HepG2 (cell line): ENCODE results near the gene NRL. TPM values are rescaled to one million over a fixed set of nuclear protein-coding genes. Genes with fewer than 3 reads are reported as not detected.

ENCODE experiments used
- AHR ChIP-seq: IDR thresholded peaks from 2 replicates; pipeline ENCODE4 v1.6.1; 2018; ENCODE audit warnings: missing genetic modification reagents, missing compliant biosample characterization
- ATF5 ChIP-seq: sonication (generic); formaldehyde crosslinking; IDR thresholded peaks from 2 replicates; pipeline ENCODE4 v1.4.0; 2020; ENCODE audit warnings: mild to moderate bottlenecking, low read depth, missing genetic modification reagents
- CBX1 ChIP-seq: IDR thresholded peaks from one replicate; pipeline ENCODE4 v1.6.1; 2016; ENCODE audit warnings: antibody characterized with exemption, low read depth
- DRAP1 ChIP-seq: IDR thresholded peaks from 2 replicates; pipeline ENCODE4 v1.6.1; 2016; ENCODE audit warnings: missing genetic modification reagents, missing compliant biosample characterization
- ETV5 ChIP-seq: IDR thresholded peaks from 2 replicates; pipeline ENCODE4 v1.6.1; 2018; ENCODE audit warnings: missing biosample characterization, missing genetic modification reagents, inconsistent platforms, borderline replicate concordance
- FOXJ3 ChIP-seq: sonication (generic); formaldehyde crosslinking; IDR thresholded peaks from 2 replicates; pipeline ENCODE4 v1.4.0; 2020; ENCODE audit warnings: missing genetic modification reagents, mild to moderate bottlenecking, borderline replicate concordance
- GATA4 ChIP-seq: sonication (generic); IDR thresholded peaks from 2 replicates; pipeline ENCODE4 v1.6.1; 2016; ENCODE audit warnings: antibody characterized with exemption, low read depth, borderline replicate concordance
- KDM5A ChIP-seq: fragments of 200-600 bp; sonication (generic); IDR thresholded peaks from 2 replicates; pipeline ENCODE4 v1.7.0; 2018; ENCODE audit warnings: antibody characterized with exemption, mild to moderate bottlenecking, low read length, borderline replicate concordance
- MAFF ChIP-seq: IDR thresholded peaks from 2 replicates; pipeline ENCODE4 v1.6.1; 2011; ENCODE audit warnings: low read depth, low read length, improper control_type of control experiment
- NKX3-1 ChIP-seq: sonication (generic); formaldehyde crosslinking; IDR thresholded peaks from 2 replicates; pipeline ENCODE4 v1.5.0; 2020; ENCODE audit warnings: missing genetic modification reagents
- SALL2 ChIP-seq: sonication (generic); formaldehyde crosslinking; IDR thresholded peaks from 2 replicates; pipeline ENCODE4 v1.8.1; 2023; ENCODE audit warnings: mild to moderate bottlenecking, missing genetic modification reagents, inconsistent platforms
- SMYD3 ChIP-seq: sonication (generic); formaldehyde crosslinking; IDR thresholded peaks from 2 replicates; pipeline ENCODE4 v1.8.1; 2023; ENCODE audit warnings: mild to moderate bottlenecking, missing genetic modification reagents
- SSRP1 ChIP-seq: IDR thresholded peaks from 2 replicates; pipeline ENCODE4 v1.6.1; 2016; ENCODE audit warnings: control low read depth
- TEAD2 ChIP-seq: sonication (generic); formaldehyde crosslinking; IDR thresholded peaks from 2 replicates; pipeline ENCODE4 v1.9.0; 2021; ENCODE audit warnings: missing genetic modification reagents
- ZNF274 ChIP-seq: sonication (generic); formaldehyde crosslinking; IDR thresholded peaks from 2 replicates; pipeline ENCODE4 v1.5.1; 2020; ENCODE audit warnings: mild to moderate bottlenecking, missing genetic modification reagents
- ZNF275 ChIP-seq: sonication (generic); formaldehyde crosslinking; IDR thresholded peaks from 2 replicates; pipeline ENCODE4 v1.8.0; 2022; ENCODE audit warnings: missing genetic modification reagents, mild to moderate bottlenecking, inconsistent platforms, borderline replicate concordance
- ZNF331 ChIP-seq: sonication (generic); formaldehyde crosslinking; IDR thresholded peaks from 2 replicates; pipeline ENCODE4 v1.4.0; 2020; ENCODE audit warnings: missing genetic modification reagents
- ZNF468 ChIP-seq: sonication (generic); formaldehyde crosslinking; IDR thresholded peaks from 2 replicates; pipeline ENCODE4 v1.8.0; 2022; ENCODE audit warnings: mild to moderate bottlenecking, moderate library complexity, missing genetic modification reagents
- ZNF7 ChIP-seq: IDR thresholded peaks from 2 replicates; pipeline ENCODE4 v1.6.1; 2016; ENCODE audit warnings: missing biosample characterization, missing genetic modification reagents
- polyA plus RNA-seq, 8 experiments: library from polyadenylated mRNA; depleted of rRNA in 3 of 8; stranded (reverse) in 7 of 8; unstranded in 1 of 8; fragments of >200 nt; fragmentation: Illumina TruSeq in 4 of 8; extraction: Trizol in 4 of 8; gene quantifications; 2 replicates each; pipeline versions ENCODE4 v1.2.1 to v1.2.3, GENCODE V29; 2011 to 2016; ENCODE audit warnings: low read depth in 4 of 8, missing spikeins in 1 of 8, mixed read lengths in 1 of 8; ENCODE audit not compliant: insufficient read depth in 1 of 8
- total RNA-seq, 5 experiments: library from RNA; depleted of rRNA; stranded (reverse); fragments of >200 nt; fragmentation: Illumina TruSeq; extraction: Trizol; gene quantifications; 2 replicates each; pipeline ENCODE4 v1.2.3, GENCODE V29; 2016; ENCODE audit warnings: low read depth in 1 of 5
- TF ChIP-seq, protein P1 (sequence below): sonication (generic); formaldehyde crosslinking; IDR thresholded peaks from 2 replicates; pipeline ENCODE4 v1.8.1; 2023; ENCODE audit warnings: mild to moderate bottlenecking, missing genetic modification reagents
- TF ChIP-seq, protein P2 (sequence below): sonication (generic); formaldehyde crosslinking; IDR thresholded peaks from 2 replicates; pipeline ENCODE4 v1.9.0; 2021; ENCODE audit warnings: missing genetic modification reagents, borderline replicate concordance
- TF ChIP-seq, protein P3 (sequence below): IDR thresholded peaks from 2 replicates; pipeline ENCODE4 v1.6.1; 2016; ENCODE audit warnings: control low read depth

Gene NRL
- total and polyA plus RNA-seq, 2 of the 13 experiments (the other 11 are each of a cell fraction or from before 2014, with no cell fraction given): 2.5 to 4.7 TPM

- TF ChIP-seq, protein P1, sequence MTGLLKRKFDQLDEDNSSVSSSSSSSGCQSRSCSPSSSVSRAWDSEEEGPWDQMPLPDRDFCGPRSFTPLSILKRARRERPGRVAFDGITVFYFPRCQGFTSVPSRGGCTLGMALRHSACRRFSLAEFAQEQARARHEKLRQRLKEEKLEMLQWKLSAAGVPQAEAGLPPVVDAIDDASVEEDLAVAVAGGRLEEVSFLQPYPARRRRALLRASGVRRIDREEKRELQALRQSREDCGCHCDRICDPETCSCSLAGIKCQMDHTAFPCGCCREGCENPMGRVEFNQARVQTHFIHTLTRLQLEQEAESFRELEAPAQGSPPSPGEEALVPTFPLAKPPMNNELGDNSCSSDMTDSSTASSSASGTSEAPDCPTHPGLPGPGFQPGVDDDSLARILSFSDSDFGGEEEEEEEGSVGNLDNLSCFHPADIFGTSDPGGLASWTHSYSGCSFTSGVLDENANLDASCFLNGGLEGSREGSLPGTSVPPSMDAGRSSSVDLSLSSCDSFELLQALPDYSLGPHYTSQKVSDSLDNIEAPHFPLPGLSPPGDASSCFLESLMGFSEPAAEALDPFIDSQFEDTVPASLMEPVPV (CRISPR knock-in tag): no peak; the same call in 1 of the 2 replicates
- TF ChIP-seq SALL2 (CRISPR knock-in tag) (peak; percentile 32; the same call in 1 of the 2 replicates), FOXJ3 (CRISPR knock-in tag) (no peak), KDM5A (peak; percentile 95), MAFF (no peak), CBX1 (peak; percentile 15), TEAD2 (no peak), GATA4 (peak; percentile 45), SMYD3 (CRISPR knock-in tag) (peak; percentile 19; the same call in 1 of the 2 replicates), AHR (CRISPR knock-in tag) (peak; percentile 73), ZNF275 (CRISPR knock-in tag) (peak; percentile 85), DRAP1 (CRISPR knock-in tag) (peak; percentile 97), ZNF274 (peak; percentile 19), SSRP1 (CRISPR knock-in tag) (0 out of 2 replicates have a peak, but pooled peaks have one; percentile 24), ZNF468 (CRISPR knock-in tag) (peak; percentile 85; the same call in 1 of the 2 replicates), ATF5 (CRISPR knock-in tag) (peak; percentile 18; the same call in 1 of the 2 replicates), ETV5 (CRISPR knock-in tag) (peak; percentile 67), NKX3-1 (CRISPR knock-in tag) (peak; percentile 56), ZNF7 (CRISPR knock-in tag) (peak; percentile 56; the same call in 1 of the 2 replicates), ZNF331 (peak; percentile 46)
- TF ChIP-seq, protein P2, sequence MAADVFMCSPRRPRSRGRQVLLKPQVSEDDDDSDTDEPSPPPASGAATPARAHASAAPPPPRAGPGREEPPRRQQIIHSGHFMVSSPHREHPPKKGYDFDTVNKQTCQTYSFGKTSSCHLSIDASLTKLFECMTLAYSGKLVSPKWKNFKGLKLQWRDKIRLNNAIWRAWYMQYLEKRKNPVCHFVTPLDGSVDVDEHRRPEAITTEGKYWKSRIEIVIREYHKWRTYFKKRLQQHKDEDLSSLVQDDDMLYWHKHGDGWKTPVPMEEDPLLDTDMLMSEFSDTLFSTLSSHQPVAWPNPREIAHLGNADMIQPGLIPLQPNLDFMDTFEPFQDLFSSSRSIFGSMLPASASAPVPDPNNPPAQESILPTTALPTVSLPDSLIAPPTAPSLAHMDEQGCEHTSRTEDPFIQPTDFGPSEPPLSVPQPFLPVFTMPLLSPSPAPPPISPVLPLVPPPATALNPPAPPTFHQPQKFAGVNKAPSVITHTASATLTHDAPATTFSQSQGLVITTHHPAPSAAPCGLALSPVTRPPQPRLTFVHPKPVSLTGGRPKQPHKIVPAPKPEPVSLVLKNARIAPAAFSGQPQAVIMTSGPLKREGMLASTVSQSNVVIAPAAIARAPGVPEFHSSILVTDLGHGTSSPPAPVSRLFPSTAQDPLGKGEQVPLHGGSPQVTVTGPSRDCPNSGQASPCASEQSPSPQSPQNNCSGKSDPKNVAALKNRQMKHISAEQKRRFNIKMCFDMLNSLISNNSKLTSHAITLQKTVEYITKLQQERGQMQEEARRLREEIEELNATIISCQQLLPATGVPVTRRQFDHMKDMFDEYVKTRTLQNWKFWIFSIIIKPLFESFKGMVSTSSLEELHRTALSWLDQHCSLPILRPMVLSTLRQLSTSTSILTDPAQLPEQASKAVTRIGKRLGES (CRISPR knock-in tag): peak; percentile 87; the same call in 1 of the 2 replicates
- TF ChIP-seq, protein P3, sequence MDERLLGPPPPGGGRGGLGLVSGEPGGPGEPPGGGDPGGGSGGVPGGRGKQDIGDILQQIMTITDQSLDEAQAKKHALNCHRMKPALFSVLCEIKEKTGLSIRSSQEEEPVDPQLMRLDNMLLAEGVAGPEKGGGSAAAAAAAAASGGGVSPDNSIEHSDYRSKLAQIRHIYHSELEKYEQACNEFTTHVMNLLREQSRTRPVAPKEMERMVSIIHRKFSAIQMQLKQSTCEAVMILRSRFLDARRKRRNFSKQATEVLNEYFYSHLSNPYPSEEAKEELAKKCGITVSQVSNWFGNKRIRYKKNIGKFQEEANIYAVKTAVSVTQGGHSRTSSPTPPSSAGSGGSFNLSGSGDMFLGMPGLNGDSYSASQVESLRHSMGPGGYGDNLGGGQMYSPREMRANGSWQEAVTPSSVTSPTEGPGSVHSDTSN: 0 out of 2 replicates have a peak, but pooled peaks have one; percentile 2
Observed at GRCh38 chr14:24146978-24147760, 32.4 kb upstream of the NRL start, which contains the start of gene RNF31 (continued).
